Liver (tissue), 9 donors: Measurements from ENCODE around the gene CDH1. TPM values are rescaled to one million over a fixed set of nuclear protein-coding genes. Genes with fewer than 3 reads are reported as not detected.

Experiments used
- DNase-seq: peaks from one replicate; pipeline ENCODE4 v3.0.0-alpha.2; 2017; ENCODE audit warnings: low spot score
- H3K27ac ChIP-seq, 2 donors: one replicate each; pipeline ENCODE4 v1.7.0; 2013; ENCODE audit warnings: inconsistent platforms in 2 of 2, low read length in 2 of 2, control low read depth in 1 of 2, low read depth in 1 of 2, mild to moderate bottlenecking in 1 of 2
- H3K27me3 ChIP-seq, 4 donors: one replicate each; pipeline versions ENCODE4 v1.6.1 to v1.7.0; 2013; ENCODE audit warnings: low read length in 3 of 4, inconsistent platforms in 1 of 4, mild to moderate bottlenecking in 1 of 4, moderate library complexity in 1 of 4; ENCODE audit not compliant: control insufficient read depth in 4 of 4, insufficient read depth in 4 of 4
- H3K36me3 ChIP-seq, 4 donors: one replicate each; pipeline versions ENCODE4 v1.6.1 to v1.7.0; 2013; ENCODE audit warnings: low read length in 3 of 4, mild to moderate bottlenecking in 3 of 4, low read depth in 1 of 4, moderate library complexity in 1 of 4; ENCODE audit not compliant: control insufficient read depth in 4 of 4, insufficient read depth in 3 of 4
- H3K4me1 ChIP-seq, 4 donors: one replicate each; pipeline versions ENCODE4 v1.6.1 to v1.7.0; 2013; ENCODE audit warnings: low read length in 3 of 4, mild to moderate bottlenecking in 3 of 4, moderate library complexity in 1 of 4; ENCODE audit not compliant: control insufficient read depth in 4 of 4, insufficient read depth in 4 of 4
- H3K4me3 ChIP-seq, 3 donors: one replicate each; pipeline versions ENCODE4 v1.6.1 to v1.7.0; 2013; ENCODE audit warnings: low read length in 3 of 3, control low read depth in 1 of 3, low read depth in 1 of 3, mild to moderate bottlenecking in 1 of 3
- H3K9ac ChIP-seq, 2 donors: one replicate each; pipeline ENCODE4 v1.7.0; 2013; ENCODE audit warnings: low read length in 2 of 2, mild to moderate bottlenecking in 2 of 2, moderate library complexity in 2 of 2, control low read depth in 1 of 2, low read depth in 1 of 2
- H3K9me3 ChIP-seq, 4 donors: one replicate each; pipeline versions ENCODE4 v1.6.1 to v1.7.0; 2013; ENCODE audit warnings: low read length in 3 of 4; ENCODE audit not compliant: control insufficient read depth in 4 of 4
- ATF3 ChIP-seq: IDR thresholded peaks from 2 replicates; pipeline ENCODE4 v1.6.1; 2016; ENCODE audit warnings: antibody characterized with exemption
- CTCF ChIP-seq: fragments of 150-350 bp; IDR thresholded peaks from 2 replicates; pipeline ENCODE4 v1.5.1; 2017; ENCODE audit warnings: improper control_type of control experiment, low read depth, low read length; ENCODE audit not compliant: missing input control
- EGR1 ChIP-seq, 2 donors: IDR thresholded peaks; 2 replicates each; pipeline ENCODE4 v1.6.1; 2016 to 2018; ENCODE audit warnings: antibody characterized with exemption in 2 of 2, low read depth in 2 of 2
- FOXA1 ChIP-seq: IDR thresholded peaks from 2 replicates; pipeline ENCODE4 v1.6.1; 2016; ENCODE audit warnings: antibody characterized with exemption
- FOXA2 ChIP-seq: IDR thresholded peaks from 2 replicates; pipeline ENCODE4 v1.6.1; 2016; ENCODE audit warnings: antibody characterized with exemption
- GABPA ChIP-seq, 2 donors: IDR thresholded peaks in 1 of 2; conservative IDR thresholded peaks in 1 of 2; 2 replicates each; pipeline ENCODE4 v1.6.1; 2016; ENCODE audit warnings: antibody characterized with exemption in 2 of 2, mild to moderate bottlenecking in 1 of 2, moderate library complexity in 1 of 2
- HNF4A ChIP-seq, 2 donors: conservative IDR thresholded peaks; 2 replicates each; pipeline ENCODE4 v1.6.1; 2016; ENCODE audit warnings: antibody characterized with exemption in 2 of 2, mild to moderate bottlenecking in 2 of 2
- HNF4G ChIP-seq: IDR thresholded peaks from 2 replicates; pipeline ENCODE4 v1.6.1; 2016; ENCODE audit warnings: antibody characterized with exemption
- JUND ChIP-seq, 2 donors: IDR thresholded peaks; 2 replicates each; pipeline ENCODE4 v1.6.1; 2016; ENCODE audit warnings: antibody characterized with exemption in 2 of 2
- MAX ChIP-seq: IDR thresholded peaks from 2 replicates; pipeline ENCODE4 v1.6.1; 2016; ENCODE audit warnings: antibody characterized with exemption
- NR2F2 ChIP-seq: IDR thresholded peaks from 2 replicates; pipeline ENCODE4 v1.6.1; 2016; ENCODE audit warnings: antibody characterized with exemption
- RAD21 ChIP-seq, 2 donors: IDR thresholded peaks; 2 replicates each; pipeline ENCODE4 v1.6.1; 2016; ENCODE audit warnings: antibody characterized with exemption in 2 of 2, mild to moderate bottlenecking in 2 of 2
- RXRA ChIP-seq, 2 donors: IDR thresholded peaks; 2 replicates each; pipeline ENCODE4 v1.6.1; 2017 to 2018; ENCODE audit warnings: antibody characterized with exemption in 2 of 2, mild to moderate bottlenecking in 1 of 2
- SP1 ChIP-seq: IDR thresholded peaks from 2 replicates; pipeline ENCODE4 v1.6.1; 2018; ENCODE audit warnings: antibody characterized with exemption, mild to moderate bottlenecking
- TAF1 ChIP-seq: conservative IDR thresholded peaks from 2 replicates; pipeline ENCODE4 v1.6.1; 2016; ENCODE audit warnings: antibody characterized with exemption, mild to moderate bottlenecking
- YY1 ChIP-seq: IDR thresholded peaks from 2 replicates; pipeline ENCODE4 v1.6.1; 2016; ENCODE audit warnings: antibody characterized with exemption, mild to moderate bottlenecking
- ZBTB33 ChIP-seq: IDR thresholded peaks from 2 replicates; pipeline ENCODE4 v1.6.1; 2016; ENCODE audit warnings: antibody characterized with exemption
- WGBS: extraction: QIAGEN DNeasy Blood & Tissue Kit; methylation state at CpG from one replicate; pipeline ENCODE4 v1.1.7; 2013; 5-methylcytosine and 5-hydroxymethylcytosine counted together
- polyA plus RNA-seq, 2 donors: library from polyadenylated mRNA; stranded (reverse) in 1 of 2; unstranded in 1 of 2; fragments of 200-250 nt in 1 of 2; fragments of >200 nt in 1 of 2; fragmentation: Nextera tagmentation in 1 of 2; extraction: Ambion mirVana in 1 of 2; gene quantifications; one replicate each; pipeline versions ENCODE4 v1.2.1 to v1.2.3, GENCODE V29; 2013 to 2015
- total RNA-seq, 2 donors: library from RNA; depleted of rRNA; stranded (reverse); fragments of >200 nt; gene quantifications; one replicate each; pipeline ENCODE4 v1.2.3, GENCODE V29; 2014
- TF ChIP-seq, protein P1 (sequence below): IDR thresholded peaks from 2 replicates; pipeline ENCODE4 v1.6.1; 2016; ENCODE audit warnings: antibody characterized with exemption, mild to moderate bottlenecking
- donor health status: healthy.
- donor health status: healthy.
- donor health status: healthy.
- donor health status: healthy.
- donor health status: healthy.

Gene CDH1
- total and polyA plus RNA-seq, 4 donors, result 21.8 to 69.3 (median 50.3) TPM

DNA sequence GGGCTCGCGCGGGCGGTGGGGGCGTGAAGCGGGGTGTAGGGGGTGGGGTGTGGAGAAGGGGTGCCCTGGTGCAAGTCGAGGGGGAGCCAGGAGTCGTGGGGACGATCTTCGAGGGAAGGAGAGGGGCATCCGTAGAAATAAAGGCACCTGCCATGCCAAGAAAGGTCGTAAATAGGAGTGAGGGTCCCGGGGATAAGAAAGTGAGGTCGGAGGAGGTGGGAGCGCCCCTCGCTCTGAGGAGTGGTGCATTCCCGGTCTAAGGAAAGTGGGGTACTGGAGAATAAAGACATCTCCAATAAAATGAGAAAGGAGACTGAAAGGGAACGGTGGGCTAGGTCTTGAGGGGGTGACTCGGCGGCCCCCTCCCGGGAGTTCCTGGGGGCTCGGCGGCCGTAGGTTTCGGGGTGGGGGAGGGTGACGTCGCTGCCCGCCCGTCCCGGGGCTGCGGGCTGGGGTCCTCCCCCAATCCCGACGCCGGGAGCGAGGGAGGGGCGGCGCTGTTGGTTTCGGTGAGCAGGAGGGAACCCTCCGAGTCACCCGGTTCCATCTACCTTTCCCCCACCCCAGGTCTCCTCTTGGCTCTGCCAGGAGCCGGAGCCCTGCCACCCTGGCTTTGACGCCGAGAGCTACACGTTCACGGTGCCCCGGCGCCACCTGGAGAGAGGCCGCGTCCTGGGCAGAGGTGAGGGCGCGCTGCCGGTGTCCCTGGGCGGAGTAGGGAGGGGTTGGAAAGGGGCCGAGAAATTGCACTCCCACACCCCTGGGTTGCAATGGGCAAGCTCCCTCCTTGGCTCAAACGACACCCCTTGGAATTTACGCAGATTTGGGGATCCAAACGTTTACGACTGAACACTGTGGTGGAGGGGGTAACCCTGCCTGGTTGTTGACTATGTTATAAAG lies 888 bp downstream of the CDH1 start:
- H3K27me3 ChIP-seq, result no peaks in the 10 kb centered on the region
- WGBS, result 8% methylated on average over 58 of the region's 58 CpGs
- no peaks in the 10 kb centered on the region for H3K9me3 ChIP-seq
- peak overlapping the region; percentile 88 to 91 for H3K27ac ChIP-seq
- H3K36me3 ChIP-seq, result no peaks in the 10 kb centered on the region
- no peak for TF ChIP-seq FOXA1
- no peak for TF ChIP-seq EGR1 (IDR thresholded peaks at IDR 0.05; ENCODE audit: low read depth in 2 of 2)
- no peak for TF ChIP-seq MAX
- no peak for TF ChIP-seq TAF1
- TF ChIP-seq HNF4A (conservative IDR thresholded peaks at IDR 0.05), result peak in 1 of 2 donors; percentile 50
- no peak for TF ChIP-seq HNF4G
- no peak for TF ChIP-seq FOXA2
- no peak for TF ChIP-seq ZBTB33
- TF ChIP-seq NR2F2, result no peak
- peak; percentile 23 for TF ChIP-seq SP1
- TF ChIP-seq GABPA (IDR thresholded peaks at IDR 0.05 in 1 of 2, conservative IDR thresholded peaks at IDR 0.05 in 1 of 2), result no peak
- no peak for TF ChIP-seq CTCF
- TF ChIP-seq, protein P1, sequence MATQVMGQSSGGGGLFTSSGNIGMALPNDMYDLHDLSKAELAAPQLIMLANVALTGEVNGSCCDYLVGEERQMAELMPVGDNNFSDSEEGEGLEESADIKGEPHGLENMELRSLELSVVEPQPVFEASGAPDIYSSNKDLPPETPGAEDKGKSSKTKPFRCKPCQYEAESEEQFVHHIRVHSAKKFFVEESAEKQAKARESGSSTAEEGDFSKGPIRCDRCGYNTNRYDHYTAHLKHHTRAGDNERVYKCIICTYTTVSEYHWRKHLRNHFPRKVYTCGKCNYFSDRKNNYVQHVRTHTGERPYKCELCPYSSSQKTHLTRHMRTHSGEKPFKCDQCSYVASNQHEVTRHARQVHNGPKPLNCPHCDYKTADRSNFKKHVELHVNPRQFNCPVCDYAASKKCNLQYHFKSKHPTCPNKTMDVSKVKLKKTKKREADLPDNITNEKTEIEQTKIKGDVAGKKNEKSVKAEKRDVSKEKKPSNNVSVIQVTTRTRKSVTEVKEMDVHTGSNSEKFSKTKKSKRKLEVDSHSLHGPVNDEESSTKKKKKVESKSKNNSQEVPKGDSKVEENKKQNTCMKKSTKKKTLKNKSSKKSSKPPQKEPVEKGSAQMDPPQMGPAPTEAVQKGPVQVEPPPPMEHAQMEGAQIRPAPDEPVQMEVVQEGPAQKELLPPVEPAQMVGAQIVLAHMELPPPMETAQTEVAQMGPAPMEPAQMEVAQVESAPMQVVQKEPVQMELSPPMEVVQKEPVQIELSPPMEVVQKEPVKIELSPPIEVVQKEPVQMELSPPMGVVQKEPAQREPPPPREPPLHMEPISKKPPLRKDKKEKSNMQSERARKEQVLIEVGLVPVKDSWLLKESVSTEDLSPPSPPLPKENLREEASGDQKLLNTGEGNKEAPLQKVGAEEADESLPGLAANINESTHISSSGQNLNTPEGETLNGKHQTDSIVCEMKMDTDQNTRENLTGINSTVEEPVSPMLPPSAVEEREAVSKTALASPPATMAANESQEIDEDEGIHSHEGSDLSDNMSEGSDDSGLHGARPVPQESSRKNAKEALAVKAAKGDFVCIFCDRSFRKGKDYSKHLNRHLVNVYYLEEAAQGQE, result peak; percentile 68
- TF ChIP-seq RXRA (IDR thresholded peaks at IDR 0.05), result peak; percentile 33 to 58
- peak; percentile 68 for TF ChIP-seq YY1
- TF ChIP-seq ATF3, result no peak
- TF ChIP-seq JUND (IDR thresholded peaks at IDR 0.05), result no peak
- peak; percentile 54 to 66 for TF ChIP-seq RAD21 (IDR thresholded peaks at IDR 0.05)
- H3K4me1 ChIP-seq, result peaks cover 17 to 39% (median 28%) of the 10 kb centered on the region in 4 donors
- peak overlapping the region; percentile 59 to 86 for H3K9ac ChIP-seq
- DNase-seq, result peak; percentile 67
- H3K4me3 ChIP-seq, result peak overlapping the region; percentile 53 to 77 (median 66)
